GM10266 (cell line): ENCODE data around the gene TRIM27.
"Not testable (repeated sequence)": the region's sequence is repeated elsewhere in the genome, so short reads cannot be mapped to it uniquely, and the experiment has no call there.

ENCODE experiments used
- DNase-seq: peaks from one replicate; pipeline ENCODE4 v3.0.0; 2012; ENCODE audit errors: extremely low spot score
- TF ChIP-seq, protein P1 (sequence below): IDR thresholded peaks from 2 replicates; pipeline ENCODE4 v1.5.1; 2012; ENCODE audit warnings: mild to moderate bottlenecking, low read depth; ENCODE audit not compliant: control insufficient read depth, insufficient read depth; ENCODE audit errors: missing control alignments

The TRIM27 gene, protein sequence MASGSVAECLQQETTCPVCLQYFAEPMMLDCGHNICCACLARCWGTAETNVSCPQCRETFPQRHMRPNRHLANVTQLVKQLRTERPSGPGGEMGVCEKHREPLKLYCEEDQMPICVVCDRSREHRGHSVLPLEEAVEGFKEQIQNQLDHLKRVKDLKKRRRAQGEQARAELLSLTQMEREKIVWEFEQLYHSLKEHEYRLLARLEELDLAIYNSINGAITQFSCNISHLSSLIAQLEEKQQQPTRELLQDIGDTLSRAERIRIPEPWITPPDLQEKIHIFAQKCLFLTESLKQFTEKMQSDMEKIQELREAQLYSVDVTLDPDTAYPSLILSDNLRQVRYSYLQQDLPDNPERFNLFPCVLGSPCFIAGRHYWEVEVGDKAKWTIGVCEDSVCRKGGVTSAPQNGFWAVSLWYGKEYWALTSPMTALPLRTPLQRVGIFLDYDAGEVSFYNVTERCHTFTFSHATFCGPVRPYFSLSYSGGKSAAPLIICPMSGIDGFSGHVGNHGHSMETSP

GRCh38 chr6:28923318-28924102 is at the start of gene TRIM27:
TSS of gene TRIM27 (minus strand) at chr6:28923985. CDS start at chr6:28923632, 353 bp downstream.
- peak; percentile 87 for DNase-seq
- TF ChIP-seq, protein P1, sequence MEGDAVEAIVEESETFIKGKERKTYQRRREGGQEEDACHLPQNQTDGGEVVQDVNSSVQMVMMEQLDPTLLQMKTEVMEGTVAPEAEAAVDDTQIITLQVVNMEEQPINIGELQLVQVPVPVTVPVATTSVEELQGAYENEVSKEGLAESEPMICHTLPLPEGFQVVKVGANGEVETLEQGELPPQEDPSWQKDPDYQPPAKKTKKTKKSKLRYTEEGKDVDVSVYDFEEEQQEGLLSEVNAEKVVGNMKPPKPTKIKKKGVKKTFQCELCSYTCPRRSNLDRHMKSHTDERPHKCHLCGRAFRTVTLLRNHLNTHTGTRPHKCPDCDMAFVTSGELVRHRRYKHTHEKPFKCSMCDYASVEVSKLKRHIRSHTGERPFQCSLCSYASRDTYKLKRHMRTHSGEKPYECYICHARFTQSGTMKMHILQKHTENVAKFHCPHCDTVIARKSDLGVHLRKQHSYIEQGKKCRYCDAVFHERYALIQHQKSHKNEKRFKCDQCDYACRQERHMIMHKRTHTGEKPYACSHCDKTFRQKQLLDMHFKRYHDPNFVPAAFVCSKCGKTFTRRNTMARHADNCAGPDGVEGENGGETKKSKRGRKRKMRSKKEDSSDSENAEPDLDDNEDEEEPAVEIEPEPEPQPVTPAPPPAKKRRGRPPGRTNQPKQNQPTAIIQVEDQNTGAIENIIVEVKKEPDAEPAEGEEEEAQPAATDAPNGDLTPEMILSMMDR = no peak

DNA sequence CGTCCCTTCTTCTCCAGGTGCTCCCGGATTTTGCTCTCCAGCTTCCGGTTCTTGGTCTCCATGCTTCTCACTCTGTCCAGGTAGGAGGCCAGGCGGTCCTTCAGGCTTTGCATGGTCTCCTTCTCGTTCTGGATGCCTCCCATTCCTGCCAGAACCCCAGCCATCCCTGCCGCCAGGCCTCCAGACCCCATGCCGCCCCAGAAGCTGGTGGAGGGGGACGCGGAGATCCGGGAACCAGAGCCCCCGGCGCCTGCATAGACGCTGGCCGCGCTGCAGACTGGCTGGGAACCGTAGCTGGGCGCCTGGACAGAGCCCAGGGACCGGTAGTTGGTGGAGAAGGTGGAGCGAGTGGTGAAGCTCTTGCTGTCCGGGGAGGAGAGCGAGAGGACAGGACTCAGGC is 46.3 kb upstream of the TRIM27 start:
- not testable (repeated sequence) for DNase-seq

DNA sequence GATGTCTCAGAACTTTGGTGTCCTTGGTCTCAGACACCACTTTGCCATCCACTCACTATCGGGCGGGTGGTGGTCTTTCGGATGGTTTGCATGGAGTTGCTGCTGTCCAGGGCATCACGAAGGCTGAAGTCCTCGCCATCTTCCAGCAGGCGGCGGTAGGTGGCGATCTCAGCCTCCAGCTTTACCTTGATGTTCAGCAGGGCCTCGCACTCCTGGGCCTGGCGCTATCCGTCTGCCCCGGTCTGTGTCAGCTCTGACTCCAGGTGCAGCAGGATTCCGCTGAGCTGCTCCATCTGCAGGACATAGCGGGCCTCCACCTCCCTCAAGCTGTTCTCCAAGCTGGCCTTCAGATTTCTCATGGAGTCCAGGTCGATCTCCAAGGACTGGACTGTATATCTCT is 45.3 kb upstream of the TRIM27 start:
- DNase-seq = no peak
- TF ChIP-seq, protein P1 = no peak

DNA sequence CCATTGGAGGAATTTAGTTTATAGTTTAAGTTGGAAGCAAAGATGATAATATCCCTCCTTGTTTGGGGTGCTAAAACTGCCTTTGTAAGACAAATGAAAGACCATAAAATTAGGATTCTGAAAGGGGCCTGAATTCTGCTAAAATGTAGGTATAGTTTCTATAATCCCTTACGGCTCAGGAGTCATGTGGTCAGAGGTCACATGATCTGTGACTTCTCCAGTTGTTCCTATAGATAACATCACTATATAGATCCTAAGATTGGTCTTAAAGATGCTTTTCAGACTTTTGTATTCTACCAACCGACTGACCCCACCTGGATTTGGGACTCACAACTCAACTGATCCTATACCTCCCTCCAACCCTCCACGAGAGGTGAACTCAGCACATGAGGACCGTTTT is 44.7 kb upstream of the TRIM27 start:
- DNase-seq = no peak
- TF ChIP-seq, protein P1 = no peak

DNA sequence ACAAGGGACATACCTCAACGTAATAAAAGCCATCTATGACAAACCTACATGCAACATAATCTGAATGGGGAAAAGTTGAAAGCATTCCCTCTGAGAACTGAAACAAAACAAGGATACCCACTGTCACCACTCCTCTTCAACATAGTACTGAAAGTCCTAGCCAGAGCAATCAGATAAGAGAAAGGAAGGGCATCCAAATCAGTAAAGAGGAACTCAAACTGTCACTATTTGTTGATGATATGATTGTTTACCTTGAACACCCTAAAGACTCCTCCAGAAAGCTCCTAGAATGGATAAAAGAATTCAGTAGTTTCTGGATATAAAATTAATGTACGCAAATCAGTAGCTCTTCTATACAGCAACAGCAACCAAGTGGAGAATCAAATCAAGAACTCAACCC is 41.9 kb upstream of the TRIM27 start:
- TF ChIP-seq, protein P1 = no peak

DNA sequence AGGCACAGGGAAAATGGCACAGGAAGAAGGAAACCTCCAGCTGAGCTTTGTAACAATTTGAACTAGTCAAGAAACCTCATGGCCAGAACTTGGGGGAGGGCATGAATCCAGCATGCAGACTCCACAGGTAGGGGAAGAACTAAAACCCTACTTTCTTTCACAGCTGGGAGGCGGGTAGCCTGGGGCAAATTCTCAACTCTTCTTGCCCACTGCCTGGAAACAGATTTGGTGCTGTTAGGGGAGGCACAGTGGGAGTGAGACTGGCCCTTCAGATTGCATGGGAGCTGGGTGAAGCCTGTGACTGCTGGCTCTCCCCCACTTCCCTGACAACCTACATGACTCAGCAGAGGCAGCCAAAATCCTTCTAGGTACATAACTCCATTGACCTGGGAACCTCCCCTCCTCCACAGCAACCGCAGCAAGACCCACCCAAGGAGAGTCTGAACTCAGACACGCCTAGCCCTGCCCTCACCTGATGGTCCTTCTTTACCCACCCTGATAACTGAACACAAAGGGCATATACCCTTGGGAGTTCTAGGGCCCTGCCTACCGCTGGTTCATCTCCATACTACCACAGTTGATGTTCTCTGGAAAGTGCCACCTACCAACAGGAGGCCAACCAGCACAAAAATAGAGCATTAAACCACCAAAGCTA is 37.2 kb upstream of the TRIM27 start:
- TF ChIP-seq, protein P1 = no peak
- DNase-seq = no peak

More for the DNA sequence above, 41.9 kb upstream of the TRIM27 start:
- DNase-seq = no peak

- not testable (repeated sequence) for DNase-seq
Observed at GRCh38 chr6:28958561-28959243, 34.9 kb upstream of the TRIM27 start.

DNA sequence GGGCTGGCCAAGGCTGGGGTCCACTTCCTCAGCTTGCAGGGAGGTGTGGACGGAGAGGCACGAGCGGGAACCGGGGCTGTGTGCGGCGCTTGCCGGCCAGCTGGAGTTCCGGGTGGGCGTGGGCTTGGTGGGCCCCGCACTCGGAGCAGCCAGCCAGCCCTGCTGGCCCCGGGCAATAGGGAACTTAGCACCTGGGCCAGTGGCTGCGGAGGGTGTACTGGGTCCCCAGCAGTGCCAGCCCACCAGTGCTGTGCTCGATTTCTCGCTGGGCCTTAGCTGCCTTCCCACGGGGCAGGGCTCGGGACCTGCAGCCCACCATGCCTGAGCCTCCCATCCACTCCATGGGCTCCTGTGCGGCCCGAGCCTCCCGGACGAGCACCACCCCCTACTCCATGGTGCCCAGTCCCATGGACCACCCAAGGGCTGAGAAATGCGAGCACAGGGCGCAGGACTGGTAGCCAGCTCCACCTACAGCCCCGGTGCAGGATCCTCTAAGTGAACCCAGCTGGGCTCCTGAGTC is 34.1 kb upstream of the TRIM27 start:
- DNase-seq = not testable (repeated sequence)
